ENCODE results near the gene NDUFC2.
"Not testable (repeated sequence)": the region's sequence is repeated elsewhere in the genome, so short reads cannot be mapped to it uniquely, and the experiment has no call there.

The NDUFC2 gene

GRCh38 chr11:78094250-78094649 lies 14.6 kb upstream of the NDUFC2 start:
- ChIA-PET CTCF (interaction anchor here (0.9 kb wide), 1 partner anchor 24 kb away, joined by 3 read pairs; no protein-coding TSS in a partner anchor), POLR2A (no interaction called here)
- TF ChIP-seq CTCF (IDR thresholded peaks at IDR 0.05; ENCODE audit: control extremely low read depth, extremely low read depth, low read depth, missing control alignments): no peak
- no peak for DNase-seq (ENCODE audit: extremely low spot score)

GRCh38 chr11:78086521-78087074 lies 6.9 kb upstream of the NDUFC2 start:
- DNase-seq (ENCODE audit: extremely low spot score); POLR2A ChIA-PET: not testable (repeated sequence)
- CTCF ChIA-PET: interaction anchor here (1.5 kb wide), 1 partner anchor 83 kb away, joined by 3 read pairs; no protein-coding TSS in a partner anchor

GRCh38 chr11:78085972-78086371 lies 6.3 kb upstream of the NDUFC2 start:
- TF ChIP-seq CTCF (IDR thresholded peaks at IDR 0.05; ENCODE audit: control extremely low read depth, extremely low read depth, low read depth, missing control alignments): no peak
- ChIA-PET CTCF (no interaction called here), POLR2A (no interaction called here)
- no peak for DNase-seq (ENCODE audit: extremely low spot score)

GRCh38 chr11:78084506-78084905 lies 4.8 kb upstream of the NDUFC2 start:
- POLR2A ChIA-PET; DNase-seq (ENCODE audit: extremely low spot score); CTCF ChIA-PET: not testable (repeated sequence)

GRCh38 chr11:78083021-78083420 lies 3.4 kb upstream of the NDUFC2 start:
- no peak for TF ChIP-seq CTCF (IDR thresholded peaks at IDR 0.05; ENCODE audit: control extremely low read depth, extremely low read depth, low read depth, missing control alignments)
- DNase-seq (ENCODE audit: extremely low spot score): no peak
- CTCF ChIA-PET: interaction anchor here (1.2 kb wide), 1 partner anchor 37 kb away, joined by 3 read pairs; no protein-coding TSS in a partner anchor
- POLR2A ChIA-PET: no interaction called here

- POLR2A ChIA-PET: no interaction called here
- no peak for DNase-seq (ENCODE audit: extremely low spot score)
- CTCF ChIA-PET: interaction anchor here (1.2 kb wide), 1 partner anchor 36 kb away, joined by 3 read pairs; no protein-coding TSS in a partner anchor
- TF ChIP-seq CTCF (IDR thresholded peaks at IDR 0.05; ENCODE audit: control extremely low read depth, extremely low read depth, low read depth, missing control alignments): no peak
These were observed 2.5 kb upstream of the NDUFC2 start for GRCh38 chr11:78082146-78082545.

- no peak for DNase-seq (ENCODE audit: extremely low spot score)
- TF ChIP-seq CTCF (IDR thresholded peaks at IDR 0.05; ENCODE audit: control extremely low read depth, extremely low read depth, low read depth, missing control alignments): no peak
- CTCF ChIA-PET: no interaction called here
- POLR2A ChIA-PET: no interaction called here
These were observed 1.9 kb upstream of the NDUFC2 start for GRCh38 chr11:78081583-78081982.
